Measurements from ENCODE around the gene XKRX. TPM values are rescaled to one million over a fixed set of nuclear protein-coding genes. Genes with fewer than 3 reads are reported as not detected.

XKRX gene
- total and polyA plus RNA-seq, 2 of the 8 experiments (the other 6 are each of a cell fraction or from before 2014, with no cell fraction given), result 0.70 to 1.3 TPM

DNA sequence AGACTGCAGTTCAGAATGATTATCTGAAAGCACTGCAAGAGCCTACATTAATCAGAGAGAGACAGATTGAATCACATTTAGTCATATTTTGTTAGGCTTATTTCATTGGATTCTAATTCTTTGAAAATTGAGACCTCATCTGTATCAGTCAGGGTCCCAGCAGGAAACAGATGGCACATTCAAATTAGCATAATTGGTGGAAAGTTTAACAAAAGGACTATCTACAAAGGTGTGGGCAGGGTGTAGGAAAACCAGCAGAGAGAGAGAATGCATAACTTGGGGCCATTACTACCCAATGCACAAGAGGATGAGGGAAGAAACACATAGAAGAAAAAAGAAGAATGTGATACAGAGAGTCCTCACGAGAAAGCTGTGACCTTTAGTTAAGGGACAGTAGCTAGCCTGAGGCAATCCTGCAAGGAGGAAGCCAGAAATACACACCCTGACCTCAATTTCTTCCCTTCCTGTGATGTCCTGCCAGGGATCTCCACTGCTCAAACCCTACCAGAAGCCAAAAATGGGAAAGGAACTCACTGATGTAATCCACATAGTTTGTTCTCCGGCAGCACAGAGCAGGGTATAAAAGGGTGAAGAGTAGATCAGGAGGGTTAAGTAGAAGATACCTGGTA lies 17.7 kb upstream of the XKRX start:
- no peak overlapping the region for H3K4me3 ChIP-seq (ENCODE audit: extremely low read depth in 1 of 4, insufficient read depth in 2 of 4, low read depth in 3 of 4, low read length in 4 of 4)
- WGBS, 2 experiments (ENCODE audit: extremely low coverage in 1 of 2, insufficient coverage in 1 of 2, insufficient read length in 1 of 2, insufficient replicate concordance in 2 of 2, low coverage in 1 of 2, low lambda C conversion rate in 2 of 2, missing lambda C conversion rate in 1 of 2), result 50% methylated on average over 1 of the region's 2 CpGs; no CpG with 5 or more reads in 1 of the 2 experiments
- H3K4me2 ChIP-seq (ENCODE audit: insufficient read depth in 1 of 2, low read depth in 2 of 2, low read length in 2 of 2), result no peak overlapping the region
- no peak overlapping the region for H4K5ac ChIP-seq (ENCODE audit: insufficient read length, low read depth, low read length)
- no peak overlapping the region for H4K8ac ChIP-seq (ENCODE audit: extremely low read depth, insufficient read depth, low read length)
- H3K18ac ChIP-seq (ENCODE audit: extremely low read depth, low read length), result no peak overlapping the region
- H3K14ac ChIP-seq (ENCODE audit: insufficient read length), result no peak overlapping the region
- H3K36me3 ChIP-seq (ENCODE audit: control insufficient read depth in 2 of 4, insufficient read depth in 4 of 4, low read length in 3 of 4), result no peaks in the 10 kb centered on the region
- no peaks in the 10 kb centered on the region for H3K79me2 ChIP-seq (ENCODE audit: control insufficient read depth in 1 of 2, insufficient read depth in 2 of 2, low read length in 2 of 2)
- no peak overlapping the region for H2AFZ ChIP-seq (ENCODE audit: low read length)
- no peak overlapping the region for H2BK120ac ChIP-seq (replicated peaks; ENCODE audit: low read depth, low read length)
- no peak overlapping the region for H4K91ac ChIP-seq (replicated peaks; ENCODE audit: insufficient read length, low read length)
- no peaks in the 10 kb centered on the region for H3K27me3 ChIP-seq (replicated peaks in 1 of 4; ENCODE audit: control insufficient read depth in 3 of 4, extremely low read depth in 1 of 4, insufficient read depth in 3 of 4, low read length in 3 of 4)
- no peaks in the 10 kb centered on the region for H3K4me1 ChIP-seq (replicated peaks in 1 of 4; ENCODE audit: control insufficient read depth in 3 of 4, insufficient read depth in 4 of 4, low read length in 3 of 4)
- H2BK15ac ChIP-seq (ENCODE audit: low read length), result no peak overlapping the region
- no peak overlapping the region for H3K23ac ChIP-seq (ENCODE audit: insufficient read length)
- no peak overlapping the region for H3K4ac ChIP-seq (replicated peaks; ENCODE audit: insufficient read length, low read depth, low read length)
- POLR2A ChIA-PET (ENCODE audit: partially characterized antibody), result no interaction called here
- no peak overlapping the region for H2BK12ac ChIP-seq (ENCODE audit: low read depth, low read length)
- H3K23me2 ChIP-seq (ENCODE audit: low read depth, low read length), result no peaks in the 10 kb centered on the region
- FAIRE-seq (no peak), DNase-seq (ENCODE audit: low read depth in 1 of 2, low spot score in 2 of 2) (no peak)
- no peak overlapping the region for H2BK20ac ChIP-seq (ENCODE audit: low read length)
- H4K20me1 ChIP-seq (replicated peaks in 1 of 2; ENCODE audit: control insufficient read depth in 1 of 2, insufficient read depth in 2 of 2, low read length in 2 of 2), result no peaks in the 10 kb centered on the region
- H3K27ac ChIP-seq (ENCODE audit: low read depth, low read length), result no peak overlapping the region
- no peak for TF ChIP-seq SUZ12 (IDR thresholded peaks at IDR 0.05; ENCODE audit: low read length)
- no peak overlapping the region for H3K56ac ChIP-seq (replicated peaks; ENCODE audit: insufficient read length, low read depth, low read length)
- no peak overlapping the region for H2BK5ac ChIP-seq (ENCODE audit: low read depth, low read length)
- no peak overlapping the region for H2AK5ac ChIP-seq (ENCODE audit: low read depth, low read length)
- no peaks in the 10 kb centered on the region for H3K79me1 ChIP-seq (ENCODE audit: low read depth, low read length)
- H3K9me3 ChIP-seq (ENCODE audit: insufficient read depth in 2 of 2, low read depth in 1 of 2, low read length in 1 of 2), result no peaks in the 10 kb centered on the region
- CTCF ChIA-PET (ENCODE audit: partially characterized antibody), result interaction anchor here (0.6 kb wide), 1 partner anchor 23 kb away, joined by 4 read pairs; no protein-coding TSS in a partner anchor
- no peak overlapping the region for H3K9ac ChIP-seq (replicated peaks in 1 of 4; ENCODE audit: extremely low read depth in 1 of 4, low read depth in 3 of 4, low read length in 3 of 4)
